ENCODE results near the gene NR4A3. TPM values are rescaled to one million over a fixed set of nuclear protein-coding genes. Genes with fewer than 3 reads are reported as not detected.

Gene NR4A3
- total RNA-seq, 4 donors from 2014 or later, result 2.9 to 8.8 (median 4.5) TPM

GRCh38 chr9:99807956-99808355 lies 13.7 kb upstream of the NR4A3 start:
- TF ChIP-seq CTCF (IDR thresholded peaks at IDR 0.05; ENCODE audit: low read depth), result no peak

GRCh38 chr9:99808454-99808853 lies 13.2 kb upstream of the NR4A3 start:
- TF ChIP-seq CTCF (IDR thresholded peaks at IDR 0.05; ENCODE audit: low read depth), result no peak

GRCh38 chr9:99809586-99810319 lies 11.9 kb upstream of the NR4A3 start:
- TF ChIP-seq CTCF (IDR thresholded peaks at IDR 0.05; ENCODE audit: low read depth), result no peak

- TF ChIP-seq CTCF (IDR thresholded peaks at IDR 0.05; ENCODE audit: low read depth), result no peak
Measured at GRCh38 chr9:99811172-99811571, 10.5 kb upstream of the NR4A3 start.

- TF ChIP-seq CTCF (IDR thresholded peaks at IDR 0.05; ENCODE audit: low read depth), result no peak
Measured at GRCh38 chr9:99811598-99812383, 9.9 kb upstream of the NR4A3 start.

GRCh38 chr9:99813739-99814138 lies 7.9 kb upstream of the NR4A3 start:
- no peak for TF ChIP-seq CTCF (IDR thresholded peaks at IDR 0.05; ENCODE audit: low read depth)

GRCh38 chr9:99814359-99814758 lies 7.3 kb upstream of the NR4A3 start:
- TF ChIP-seq CTCF (IDR thresholded peaks at IDR 0.05; ENCODE audit: low read depth), result no peak

All from subcutaneous adipose tissue (tissue), 4 donors.